GM12865 (cell line): ENCODE results near the gene NPS.

Experiments used
- DNase-seq: peaks from one replicate; pipeline ENCODE4 v3.0.0; 2010; ENCODE audit warnings: low read depth
- H3K4me3 ChIP-seq: 2 replicates; pipeline ENCODE4 v1.5.1; 2011; ENCODE audit warnings: mild to moderate bottlenecking, low read depth, low read length, control low read depth
- TF ChIP-seq, protein P1 (sequence below): IDR thresholded peaks from 2 replicates; pipeline ENCODE4 v1.5.1; 2011; ENCODE audit warnings: low read length, control low read depth, low read depth, inconsistent platforms; ENCODE audit not compliant: insufficient read depth; ENCODE audit errors: missing control alignments

The NPS gene

DNA sequence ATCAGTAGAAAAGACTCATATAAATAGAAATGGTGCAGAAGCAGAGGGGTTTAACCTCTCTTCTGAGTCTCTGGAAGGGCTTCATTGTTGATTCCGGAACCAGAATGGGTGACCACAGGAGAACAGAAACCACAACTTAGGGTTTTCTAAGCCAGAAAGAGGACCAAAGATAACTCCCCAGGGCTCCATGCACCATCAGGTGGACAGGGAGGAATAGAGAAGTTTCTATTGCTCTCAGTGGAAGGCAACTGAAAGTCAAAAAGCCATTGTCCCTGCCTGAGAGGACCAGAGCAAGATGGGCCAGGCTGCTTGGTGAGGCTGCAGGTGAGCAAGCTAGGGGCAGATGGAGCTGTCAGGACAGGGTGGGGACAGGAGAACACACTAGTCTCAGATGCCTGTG lies 14.6 kb upstream of the NPS start:
- no peak for DNase-seq
- TF ChIP-seq, protein P1, sequence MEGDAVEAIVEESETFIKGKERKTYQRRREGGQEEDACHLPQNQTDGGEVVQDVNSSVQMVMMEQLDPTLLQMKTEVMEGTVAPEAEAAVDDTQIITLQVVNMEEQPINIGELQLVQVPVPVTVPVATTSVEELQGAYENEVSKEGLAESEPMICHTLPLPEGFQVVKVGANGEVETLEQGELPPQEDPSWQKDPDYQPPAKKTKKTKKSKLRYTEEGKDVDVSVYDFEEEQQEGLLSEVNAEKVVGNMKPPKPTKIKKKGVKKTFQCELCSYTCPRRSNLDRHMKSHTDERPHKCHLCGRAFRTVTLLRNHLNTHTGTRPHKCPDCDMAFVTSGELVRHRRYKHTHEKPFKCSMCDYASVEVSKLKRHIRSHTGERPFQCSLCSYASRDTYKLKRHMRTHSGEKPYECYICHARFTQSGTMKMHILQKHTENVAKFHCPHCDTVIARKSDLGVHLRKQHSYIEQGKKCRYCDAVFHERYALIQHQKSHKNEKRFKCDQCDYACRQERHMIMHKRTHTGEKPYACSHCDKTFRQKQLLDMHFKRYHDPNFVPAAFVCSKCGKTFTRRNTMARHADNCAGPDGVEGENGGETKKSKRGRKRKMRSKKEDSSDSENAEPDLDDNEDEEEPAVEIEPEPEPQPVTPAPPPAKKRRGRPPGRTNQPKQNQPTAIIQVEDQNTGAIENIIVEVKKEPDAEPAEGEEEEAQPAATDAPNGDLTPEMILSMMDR = no peak
- H3K4me3 ChIP-seq = no peak overlapping the region

DNA sequence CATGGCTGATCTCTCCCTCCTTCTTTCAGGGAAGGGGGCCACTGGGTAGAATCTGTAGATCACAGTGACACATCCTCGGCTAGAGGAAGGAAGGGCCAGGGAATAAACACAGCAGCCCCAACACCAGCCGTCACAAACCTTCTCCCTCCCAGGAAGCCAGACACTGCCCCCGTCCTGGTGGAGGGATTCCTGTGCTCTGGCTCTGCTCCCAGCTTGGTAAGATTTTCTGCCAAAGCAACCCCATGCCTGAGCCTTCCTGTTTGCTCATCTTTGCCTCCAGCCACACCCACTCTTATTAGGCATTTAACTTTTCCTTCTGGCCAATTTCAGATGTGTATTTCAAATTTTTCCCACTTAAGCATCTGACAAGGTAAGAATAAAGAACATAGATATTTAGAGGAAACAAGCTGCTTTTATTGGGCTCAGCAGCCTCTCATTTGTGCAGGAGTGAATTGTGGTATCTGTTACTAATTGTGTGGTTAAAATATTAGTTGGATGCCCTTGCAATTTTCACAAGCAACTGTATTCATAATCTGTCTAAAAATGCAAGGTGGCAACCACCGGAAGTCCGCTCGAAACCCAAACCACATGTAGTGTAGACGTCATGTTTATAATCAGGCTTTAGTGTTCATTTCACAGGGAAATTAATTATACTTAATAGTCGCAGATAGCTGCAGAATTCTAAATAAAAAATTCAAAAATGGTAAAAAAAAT lies 13.2 kb upstream of the NPS start:
- DNase-seq = no peak

DNA sequence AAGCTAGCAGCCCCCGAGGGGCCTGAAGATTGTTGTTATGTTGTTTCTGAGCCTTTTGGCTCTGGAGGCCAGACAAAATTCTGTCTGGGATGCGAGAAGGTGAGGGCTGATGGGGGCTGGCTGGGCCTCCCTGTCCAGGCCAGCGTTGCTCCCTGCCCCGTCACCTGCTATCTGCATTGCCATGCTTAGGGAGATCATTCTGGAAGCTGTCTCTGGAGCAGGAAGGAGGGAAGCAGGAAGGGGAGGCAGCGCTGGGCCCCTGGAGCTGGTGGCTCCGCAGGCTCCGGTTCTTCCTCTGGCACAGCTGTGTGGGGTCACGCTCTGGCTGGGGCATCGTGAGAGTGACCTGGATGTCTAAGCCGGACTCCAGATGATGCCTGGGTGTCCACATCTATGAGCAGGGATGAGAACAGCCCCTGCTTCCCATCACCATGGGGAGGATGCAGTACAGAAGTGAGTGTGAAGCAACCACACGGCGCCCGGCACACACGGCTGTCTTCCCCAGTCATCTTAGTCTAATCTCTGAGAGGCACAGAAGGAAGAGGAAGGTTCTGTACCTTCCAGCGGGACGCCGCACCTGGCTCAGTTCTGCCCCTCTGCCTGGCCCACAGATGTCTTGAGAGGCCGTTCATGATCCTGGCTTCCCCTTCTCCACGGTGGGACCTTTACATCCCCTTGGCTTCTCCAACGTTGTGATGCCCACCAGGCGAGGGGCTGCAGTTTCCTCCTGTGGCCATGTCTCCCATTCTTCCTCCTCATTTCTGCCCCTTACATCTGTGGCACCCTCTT lies 11.9 kb upstream of the NPS start:
- TF ChIP-seq, protein P1 = no peak
- no peak overlapping the region for H3K4me3 ChIP-seq
- DNase-seq = no peak

More for the DNA sequence above, 13.2 kb upstream of the NPS start:
- TF ChIP-seq, protein P1 = no peak
- no peak overlapping the region for H3K4me3 ChIP-seq

DNA sequence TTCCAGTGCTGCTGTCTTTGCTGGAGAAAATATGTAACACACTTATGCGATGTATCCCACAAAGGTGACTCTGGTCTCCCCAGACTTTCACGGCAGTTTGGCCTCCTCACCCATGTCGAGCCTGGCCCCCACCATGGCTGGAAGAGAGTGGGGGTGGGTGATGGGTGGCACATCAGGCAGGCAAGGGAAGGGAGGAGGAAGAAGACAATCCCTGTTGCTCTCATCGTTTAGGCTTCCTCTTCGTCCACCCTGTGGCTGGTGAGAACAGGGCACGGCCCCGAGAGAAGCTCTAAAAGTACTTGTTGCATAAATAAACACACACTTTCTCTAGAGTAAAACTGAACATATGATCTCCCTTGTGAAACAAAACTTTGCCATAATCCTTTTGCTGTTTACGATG lies 11.2 kb upstream of the NPS start:
- H3K4me3 ChIP-seq = no peak overlapping the region
- no peak for DNase-seq
- TF ChIP-seq, protein P1 = no peak

DNA sequence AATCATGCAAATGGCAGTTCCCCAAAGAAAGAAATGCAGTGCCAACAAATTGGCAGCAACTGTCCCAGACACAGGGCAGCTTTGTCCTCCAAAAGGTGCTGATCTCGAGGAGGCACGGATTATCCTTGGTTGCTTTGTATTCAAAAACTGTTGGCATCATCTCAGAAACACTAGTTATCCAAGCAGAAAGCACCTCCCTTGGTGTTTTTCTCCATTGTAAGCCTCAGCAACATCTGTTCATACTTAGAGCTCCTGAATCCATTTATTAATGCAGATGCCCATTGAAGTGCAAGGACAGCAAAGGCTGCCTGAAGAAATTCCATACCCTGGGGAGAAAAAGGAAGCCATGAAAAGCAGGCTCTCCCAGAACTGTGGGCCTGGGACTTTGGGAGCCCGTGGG lies 1.1 kb upstream of the NPS start:
- no peak for DNase-seq
- H3K4me3 ChIP-seq = no peak overlapping the region
- TF ChIP-seq, protein P1 = no peak

DNA sequence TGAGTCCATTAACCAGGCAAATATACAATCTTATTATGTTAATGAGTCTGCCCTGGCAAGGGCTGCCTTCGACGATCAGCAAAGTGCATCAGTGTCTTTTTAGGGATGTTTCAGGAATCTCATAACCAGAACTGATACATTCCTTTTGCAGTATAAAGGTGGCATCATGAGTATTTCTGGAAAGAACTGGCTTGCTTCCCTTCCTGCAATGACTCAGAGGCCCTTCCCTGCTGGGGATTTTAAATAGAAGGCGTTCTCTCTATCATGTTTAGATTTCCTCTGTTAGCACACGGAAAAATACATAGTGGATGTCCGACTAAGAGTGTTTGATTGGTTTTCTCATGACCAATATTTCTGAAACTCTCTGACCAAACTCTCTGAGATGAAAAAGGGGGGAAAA lies 1.8 kb downstream of the NPS start:
- TF ChIP-seq, protein P1 = no peak
- no peak for DNase-seq
- H3K4me3 ChIP-seq = no peak overlapping the region
